Fibroblast of pulmonary artery (primary cell): ENCODE measurements around the gene TMEM235.

Experiments
- DNase-seq: peaks from one replicate; pipeline ENCODE4 v3.0.0-alpha.2; 2010; ENCODE audit warnings: low read depth
- H3K4me3 ChIP-seq: replicated peaks from 2 replicates; pipeline ENCODE4 v1.5.1; 2011; ENCODE audit warnings: low read depth, mild to moderate bottlenecking, control low read depth, low read length, moderate library complexity
- TF ChIP-seq, protein P1 (sequence below): IDR thresholded peaks from 2 replicates; pipeline ENCODE4 v1.5.1; 2011; ENCODE audit warnings: mild to moderate bottlenecking, control low read depth, low read length, inconsistent platforms; ENCODE audit errors: missing control alignments

TMEM235 gene

DNA sequence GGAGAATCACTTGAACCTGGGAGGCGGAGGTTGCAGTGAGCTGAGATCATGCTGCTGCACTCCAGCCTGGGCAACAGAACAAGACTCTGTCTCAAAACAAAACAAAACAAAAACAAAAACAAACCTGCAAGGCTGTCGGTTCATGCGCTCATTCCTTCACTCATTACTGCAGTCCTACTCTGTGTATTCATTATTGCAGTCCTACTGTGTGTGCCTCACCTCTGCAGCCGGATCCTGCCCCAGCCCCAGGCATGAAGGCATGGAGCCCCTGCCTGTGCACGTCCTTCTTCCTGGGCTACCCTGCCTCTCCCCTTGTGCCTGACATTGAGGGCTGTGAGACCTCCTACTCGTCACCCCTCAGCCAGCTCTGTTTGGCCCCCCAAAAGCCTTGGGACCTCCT lies 57.6 kb downstream of the TMEM235 start:
- TF ChIP-seq, protein P1, sequence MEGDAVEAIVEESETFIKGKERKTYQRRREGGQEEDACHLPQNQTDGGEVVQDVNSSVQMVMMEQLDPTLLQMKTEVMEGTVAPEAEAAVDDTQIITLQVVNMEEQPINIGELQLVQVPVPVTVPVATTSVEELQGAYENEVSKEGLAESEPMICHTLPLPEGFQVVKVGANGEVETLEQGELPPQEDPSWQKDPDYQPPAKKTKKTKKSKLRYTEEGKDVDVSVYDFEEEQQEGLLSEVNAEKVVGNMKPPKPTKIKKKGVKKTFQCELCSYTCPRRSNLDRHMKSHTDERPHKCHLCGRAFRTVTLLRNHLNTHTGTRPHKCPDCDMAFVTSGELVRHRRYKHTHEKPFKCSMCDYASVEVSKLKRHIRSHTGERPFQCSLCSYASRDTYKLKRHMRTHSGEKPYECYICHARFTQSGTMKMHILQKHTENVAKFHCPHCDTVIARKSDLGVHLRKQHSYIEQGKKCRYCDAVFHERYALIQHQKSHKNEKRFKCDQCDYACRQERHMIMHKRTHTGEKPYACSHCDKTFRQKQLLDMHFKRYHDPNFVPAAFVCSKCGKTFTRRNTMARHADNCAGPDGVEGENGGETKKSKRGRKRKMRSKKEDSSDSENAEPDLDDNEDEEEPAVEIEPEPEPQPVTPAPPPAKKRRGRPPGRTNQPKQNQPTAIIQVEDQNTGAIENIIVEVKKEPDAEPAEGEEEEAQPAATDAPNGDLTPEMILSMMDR, result no peak
- no peak overlapping the region for H3K4me3 ChIP-seq
- no peak for DNase-seq

DNA sequence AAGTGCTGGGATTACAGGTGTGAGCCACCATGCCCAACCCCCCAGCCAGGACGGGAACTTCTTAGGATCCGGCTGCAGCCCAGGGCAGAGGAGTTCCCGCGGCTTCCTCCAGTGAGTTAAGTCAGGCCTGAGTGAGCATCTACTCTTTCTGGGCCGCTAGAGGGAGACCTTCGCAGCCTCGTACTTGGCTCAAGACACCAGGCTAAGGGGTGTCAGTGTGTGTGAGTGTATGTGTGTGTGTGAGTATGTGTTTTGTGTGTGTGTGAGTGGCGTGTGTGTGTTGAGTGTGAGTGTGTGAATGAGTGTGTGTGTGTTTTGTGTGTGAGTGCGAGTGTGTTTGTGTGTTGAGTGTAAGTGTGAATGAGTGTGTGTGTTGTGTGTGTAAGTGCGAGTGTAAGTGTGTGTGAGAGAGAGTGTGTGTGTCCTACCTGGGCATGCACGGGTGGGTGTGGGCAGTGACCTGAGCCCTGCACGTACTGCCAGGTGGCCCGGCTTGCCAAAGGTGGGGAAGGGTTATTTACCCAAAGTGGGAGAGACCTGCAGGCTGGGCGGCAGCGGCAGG lies 58.5 kb downstream of the TMEM235 start:
- peak; percentile 96 for DNase-seq
- no peak overlapping the region for H3K4me3 ChIP-seq
- TF ChIP-seq, protein P1, result peak; percentile 91
